GM12801 (cell line): ENCODE measurements around the gene CHD9.

Experiments used
- CTCF ChIP-seq: IDR thresholded peaks from one replicate; pipeline ENCODE4 v1.5.1; 2011; ENCODE audit warnings: control low read depth; ENCODE audit not compliant: insufficient read length; ENCODE audit errors: extremely low read depth

Gene CHD9

GRCh38 chr16:53029971-53030370 is 24.8 kb upstream of the CHD9 start:
- no peak for TF ChIP-seq CTCF

GRCh38 chr16:53031323-53031942 is 23.4 kb upstream of the CHD9 start:
- TF ChIP-seq CTCF = no peak

- no peak for TF ChIP-seq CTCF
Measured at GRCh38 chr16:53034306-53034705, 20.5 kb upstream of the CHD9 start.

GRCh38 chr16:53035176-53035942 is 19.4 kb upstream of the CHD9 start:
- TF ChIP-seq CTCF = no peak

GRCh38 chr16:53036066-53036465 is 18.7 kb upstream of the CHD9 start:
- no peak for TF ChIP-seq CTCF

GRCh38 chr16:53040788-53041187 is 14.0 kb upstream of the CHD9 start:
- no peak for TF ChIP-seq CTCF

- no peak for TF ChIP-seq CTCF
Measured at GRCh38 chr16:53041320-53042051, 13.3 kb upstream of the CHD9 start.
